CD4-positive, alpha-beta T cell treated with Interferon gamma for 1 hour (primary cell): Measurements from ENCODE around the gene FOXO1.

Source experiments
- DNase-seq: peaks from one replicate; pipeline ENCODE4 v3.0.0-alpha.2; 2020

The FOXO1 gene

GRCh38 chr13:40635315-40635995 is 31.0 kb downstream of the FOXO1 start:
- no peak for DNase-seq

GRCh38 chr13:40632915-40633314 is 33.5 kb downstream of the FOXO1 start:
- DNase-seq = no peak

GRCh38 chr13:40631605-40632004 is 34.8 kb downstream of the FOXO1 start:
- no peak for DNase-seq

- no peak for DNase-seq
These were observed 36.6 kb downstream of the FOXO1 start for GRCh38 chr13:40629678-40630384.

- DNase-seq = no peak
These were observed 39.5 kb downstream of the FOXO1 start for GRCh38 chr13:40626977-40627376.

GRCh38 chr13:40626561-40626960 is 39.9 kb downstream of the FOXO1 start:
- DNase-seq = no peak

GRCh38 chr13:40624986-40625385 is 41.5 kb downstream of the FOXO1 start:
- no peak for DNase-seq

- DNase-seq = no peak
These were observed 42.1 kb downstream of the FOXO1 start for GRCh38 chr13:40624383-40624782.

GRCh38 chr13:40622761-40623160 is 43.7 kb downstream of the FOXO1 start:
- no peak for DNase-seq

- no peak for DNase-seq
These were observed 44.2 kb downstream of the FOXO1 start for GRCh38 chr13:40622246-40622645.

GRCh38 chr13:40619479-40619814 is 47.0 kb downstream of the FOXO1 start:
- DNase-seq = no peak

- DNase-seq = no peak
These were observed 47.6 kb downstream of the FOXO1 start for GRCh38 chr13:40618581-40619478.

- DNase-seq = no peak
These were observed 48.6 kb downstream of the FOXO1 start for GRCh38 chr13:40617801-40618356.

- DNase-seq = no peak
These were observed 50.8 kb downstream of the FOXO1 start for GRCh38 chr13:40615619-40616018.

- DNase-seq = no peak
These were observed 52.5 kb downstream of the FOXO1 start for GRCh38 chr13:40613914-40614313.

- peak; percentile 65 for DNase-seq
These were observed 53.1 kb downstream of the FOXO1 start for GRCh38 chr13:40613192-40613818.

GRCh38 chr13:40612041-40612440 is 54.4 kb downstream of the FOXO1 start:
- no peak for DNase-seq

GRCh38 chr13:40611635-40612034 is 54.8 kb downstream of the FOXO1 start:
- DNase-seq = no peak

GRCh38 chr13:40611004-40611403 is 55.4 kb downstream of the FOXO1 start:
- no peak for DNase-seq

- no peak for DNase-seq
These were observed 56.3 kb downstream of the FOXO1 start for GRCh38 chr13:40609972-40610726.

- no peak for DNase-seq
These were observed 58.1 kb downstream of the FOXO1 start for GRCh38 chr13:40608308-40608707.

GRCh38 chr13:40605573-40605972 is 60.9 kb downstream of the FOXO1 start:
- no peak for DNase-seq
